Stimulated activated CD8-positive, alpha-beta memory T cell treated with anti-CD3 and anti-CD28 coated beads, Interleukin-15, amount 100 ng/mL, for 1 hour (primary cell): ENCODE measurements around the gene TRIM14.
"Not testable (repeated sequence)": the region's sequence is repeated elsewhere in the genome, so short reads cannot be mapped to it uniquely, and the experiment has no call there.

Source experiments
- DNase-seq: peaks from one replicate; pipeline ENCODE4 v3.0.0-alpha.2; 2020; ENCODE audit warnings: low read depth

The TRIM14 gene

DNA sequence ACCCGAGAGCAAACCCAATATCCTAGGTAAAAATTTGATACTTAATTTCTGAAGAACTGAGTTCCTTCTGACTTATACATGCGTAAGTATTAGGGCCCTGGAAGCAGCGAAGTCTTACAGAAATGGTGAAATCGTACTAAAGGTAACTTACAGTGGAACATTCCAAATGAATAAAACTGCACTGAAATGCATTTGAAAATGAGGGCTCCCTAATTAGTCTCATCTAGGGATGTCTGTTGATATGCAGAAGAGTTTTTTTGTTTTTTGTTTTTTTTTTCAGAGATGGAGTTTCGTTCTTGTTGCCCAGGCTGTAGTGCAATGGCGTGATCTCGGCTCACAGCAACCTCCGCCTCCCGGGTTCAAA, 72.9 kb downstream of the TRIM14 start:
- DNase-seq, result no peak

- no peak for DNase-seq
Observed at GRCh38 chr9:98045234-98046179, 73.5 kb downstream of the TRIM14 start.

- DNase-seq, result no peak
Observed at GRCh38 chr9:98043915-98044314, 75.1 kb downstream of the TRIM14 start.

DNA sequence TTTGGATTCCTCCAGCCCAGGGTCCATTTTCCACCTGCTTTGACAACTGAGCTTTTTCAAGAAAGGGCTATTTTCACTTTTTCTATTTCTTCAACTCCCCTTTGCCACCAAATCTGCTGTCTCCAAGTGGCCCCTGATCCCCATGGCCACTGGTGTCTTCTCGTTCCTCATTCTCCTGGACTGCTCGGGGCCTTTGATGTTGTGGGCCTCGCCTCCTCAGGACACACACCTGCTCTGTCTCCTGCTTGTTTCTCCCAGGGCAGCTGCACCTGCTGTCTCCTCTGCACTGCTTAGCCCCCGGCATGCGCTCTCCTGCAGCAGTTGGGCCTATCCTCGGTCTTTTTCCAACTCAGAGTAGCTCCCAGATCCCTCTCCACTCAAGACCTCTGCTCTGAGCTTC, 78.8 kb downstream of the TRIM14 start:
- no peak for DNase-seq

DNA sequence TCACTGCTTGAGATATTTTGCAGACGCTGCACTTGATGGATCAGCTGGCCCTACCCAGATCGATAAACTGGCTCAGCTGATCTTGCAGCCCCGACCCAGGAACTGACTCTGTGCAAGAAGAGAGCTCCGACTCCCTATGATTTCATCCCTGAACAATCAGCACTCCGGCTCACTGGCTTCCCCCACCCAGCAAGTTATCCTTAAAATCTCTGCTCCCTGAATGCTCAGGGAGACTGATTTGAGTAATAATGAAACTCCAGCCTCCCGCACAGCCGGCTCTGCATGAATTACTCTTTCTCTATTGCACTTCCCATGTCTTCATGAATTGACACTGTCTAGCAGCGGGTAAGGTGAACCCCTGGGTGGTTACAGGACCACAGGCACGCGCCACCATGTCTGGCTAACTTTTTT, 79.4 kb downstream of the TRIM14 start:
- no peak for DNase-seq

GRCh38 chr9:98038958-98039357, 80.1 kb downstream of the TRIM14 start:
- DNase-seq, result no peak

- no peak for DNase-seq
Observed at GRCh38 chr9:98037357-98037756, 81.7 kb downstream of the TRIM14 start.

- peak; percentile 93 for DNase-seq
Observed at GRCh38 chr9:98034593-98035546, 84.2 kb downstream of the TRIM14 start.

DNA sequence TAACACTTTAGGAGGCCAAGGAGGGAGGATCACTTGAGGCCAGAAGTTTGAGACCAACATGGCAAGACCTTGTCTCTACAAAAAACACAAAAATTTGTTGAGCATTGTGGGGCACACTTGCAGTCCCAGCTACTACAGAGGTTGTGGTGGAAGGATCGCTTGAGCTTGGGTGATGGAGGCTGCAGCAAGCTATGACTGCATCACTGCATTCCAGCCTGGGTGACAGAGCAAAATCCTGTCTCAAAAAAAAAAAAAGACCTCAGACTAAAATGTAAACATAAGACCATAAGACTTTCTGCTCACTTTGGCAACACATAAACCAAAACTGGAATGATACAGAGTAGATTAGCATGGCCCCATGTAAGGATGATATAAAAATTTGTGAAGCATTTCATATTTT, 87.1 kb downstream of the TRIM14 start:
- DNase-seq, result no peak

GRCh38 chr9:98031169-98031568, 87.9 kb downstream of the TRIM14 start:
- DNase-seq, result no peak

DNA sequence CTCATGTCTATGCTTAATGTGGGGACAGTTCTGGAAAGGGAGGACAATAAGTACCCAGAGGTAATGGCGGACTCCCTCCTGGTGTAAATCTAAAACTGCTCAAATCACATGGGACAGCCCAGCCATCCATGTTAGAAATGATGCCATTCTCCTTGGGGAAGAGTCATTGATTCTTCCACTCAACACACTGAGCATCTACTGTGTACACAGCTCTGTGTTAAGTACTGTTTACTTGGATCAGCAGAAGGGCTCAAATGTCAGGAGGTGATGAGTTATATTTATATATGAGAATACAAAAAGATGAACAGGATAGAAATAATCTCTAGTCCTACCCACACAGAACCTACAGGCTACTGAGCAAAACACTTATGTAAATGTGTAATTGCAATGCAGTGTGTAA, 94.3 kb downstream of the TRIM14 start:
- DNase-seq, result no peak

- no peak for DNase-seq
Observed at GRCh38 chr9:98022447-98022846, 96.6 kb downstream of the TRIM14 start.

DNA sequence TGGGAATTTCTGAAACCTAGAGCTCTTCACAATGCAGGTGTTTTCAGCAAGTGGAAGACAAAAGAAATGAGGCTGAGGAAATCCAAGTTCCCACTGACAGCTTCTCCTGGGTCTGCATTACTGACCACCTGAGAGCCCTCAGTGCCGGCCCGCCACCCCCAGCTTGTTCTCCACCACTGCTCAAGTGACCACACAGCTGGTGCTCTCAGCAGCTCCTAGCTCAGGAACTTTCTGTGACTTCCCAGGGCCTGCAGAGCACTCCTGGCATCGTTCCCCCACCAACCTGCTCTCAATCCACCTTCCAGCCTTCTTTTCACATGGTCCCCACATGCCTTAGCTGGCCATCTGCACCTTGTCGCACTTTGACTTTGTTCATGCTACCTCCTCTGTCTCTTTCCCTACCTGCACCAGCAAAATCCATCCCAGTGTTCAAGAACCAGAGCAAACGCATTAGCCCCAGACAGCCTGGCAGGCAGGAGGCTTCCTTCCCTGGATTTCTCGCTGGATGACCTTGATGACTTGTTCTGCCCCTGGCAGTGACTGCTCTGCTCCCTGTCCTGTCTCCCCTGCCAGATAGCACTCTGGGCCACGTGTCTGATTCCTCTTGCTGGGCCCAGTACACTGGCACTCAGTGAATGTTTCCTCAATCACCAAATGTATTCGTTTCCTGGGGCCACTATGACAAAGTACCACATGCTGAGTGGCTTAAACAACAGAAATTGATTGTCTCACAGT, 97.5 kb downstream of the TRIM14 start:
- no peak for DNase-seq

GRCh38 chr9:98020476-98021145, 98.4 kb downstream of the TRIM14 start:
- no peak for DNase-seq

DNA sequence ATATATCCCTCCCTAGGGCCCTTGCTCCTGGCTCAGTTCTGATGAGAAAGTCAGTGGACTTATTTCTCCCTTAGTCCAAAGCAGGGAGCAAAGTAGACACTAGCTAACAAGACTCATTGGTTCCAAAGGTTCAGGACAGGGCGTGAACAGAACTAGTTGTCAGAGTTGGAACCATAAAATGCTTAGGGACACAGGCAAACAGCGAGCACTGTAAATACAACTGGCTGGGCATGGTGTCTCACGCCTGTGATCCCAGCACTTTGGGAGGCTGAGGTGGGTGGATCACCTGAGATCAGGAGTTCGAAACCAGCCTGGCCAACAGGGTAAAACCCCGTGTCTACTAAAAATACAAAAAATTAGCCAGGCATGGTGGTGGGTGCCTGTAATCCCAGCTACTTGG, 99.2 kb downstream of the TRIM14 start:
- not testable (repeated sequence) for DNase-seq
